ENCODE results near the gene RNF7.
"Not testable (repeated sequence)": the region's sequence is repeated elsewhere in the genome, so short reads cannot be mapped to it uniquely, and the experiment has no call there.

The RNF7 gene

GRCh38 chr3:141735176-141735575, 2.9 kb upstream of the RNF7 start:
- DNase-seq (ENCODE audit: low read depth, low spot score): no peak

GRCh38 chr3:141735770-141736465, 2.2 kb upstream of the RNF7 start:
- no peak for DNase-seq (ENCODE audit: low read depth, low spot score)

GRCh38 chr3:141737093-141737492, 1.0 kb upstream of the RNF7 start:
- DNase-seq (ENCODE audit: low read depth, low spot score): no peak

GRCh38 chr3:141737678-141738021, 448 bp upstream of the RNF7 start:
- no peak for DNase-seq (ENCODE audit: low read depth, low spot score)

- DNase-seq (ENCODE audit: low read depth, low spot score): no peak
These were observed 829 bp downstream of the RNF7 start for GRCh38 chr3:141738891-141739363.

- no peak for DNase-seq (ENCODE audit: low read depth, low spot score)
These were observed 1.6 kb downstream of the RNF7 start for GRCh38 chr3:141739731-141740130.

GRCh38 chr3:141740349-141740748, 2.3 kb downstream of the RNF7 start:
- no peak for DNase-seq (ENCODE audit: low read depth, low spot score)

- no peak for DNase-seq (ENCODE audit: low read depth, low spot score)
These were observed 5.2 kb downstream of the RNF7 start for GRCh38 chr3:141743305-141743704.

GRCh38 chr3:141746962-141747361, 8.9 kb downstream of the RNF7 start:
- no peak for DNase-seq (ENCODE audit: low read depth, low spot score)

- DNase-seq (ENCODE audit: low read depth, low spot score): no peak
These were observed 15.3 kb downstream of the RNF7 start for GRCh38 chr3:141753399-141753798.

- DNase-seq (ENCODE audit: low read depth, low spot score): no peak
These were observed 15.9 kb downstream of the RNF7 start for GRCh38 chr3:141754032-141754431.

- not testable (repeated sequence) for DNase-seq (ENCODE audit: low read depth, low spot score)
These were observed 24.5 kb downstream of the RNF7 start for GRCh38 chr3:141762552-141762951.

- DNase-seq (ENCODE audit: low read depth, low spot score): no peak
These were observed 25.1 kb downstream of the RNF7 start, which contains the start of gene GRK7 for GRCh38 chr3:141763088-141763750. Gene GRK7 (plus strand): TSS chr3:141763408. CDS start chr3:141778285, 14,877 bp downstream.

- no peak for DNase-seq (ENCODE audit: low read depth, low spot score)
These were observed 25.9 kb downstream of the RNF7 start for GRCh38 chr3:141764045-141764444.

- no peak for DNase-seq (ENCODE audit: low read depth, low spot score)
These were observed 26.4 kb downstream of the RNF7 start for GRCh38 chr3:141764465-141764864.

GRCh38 chr3:141764986-141765385, 26.9 kb downstream of the RNF7 start:
- DNase-seq (ENCODE audit: low read depth, low spot score): no peak

- no peak for DNase-seq (ENCODE audit: low read depth, low spot score)
These were observed 29.0 kb downstream of the RNF7 start for GRCh38 chr3:141767066-141767465.

- DNase-seq (ENCODE audit: low read depth, low spot score): no peak
These were observed 31.3 kb downstream of the RNF7 start for GRCh38 chr3:141769221-141769894.

GRCh38 chr3:141773676-141774075, 35.6 kb downstream of the RNF7 start:
- DNase-seq (ENCODE audit: low read depth, low spot score): no peak

- no peak for DNase-seq (ENCODE audit: low read depth, low spot score)
These were observed 38.3 kb downstream of the RNF7 start for GRCh38 chr3:141776376-141776775.

GRCh38 chr3:141776885-141777284, 38.8 kb downstream of the RNF7 start:
- DNase-seq (ENCODE audit: low read depth, low spot score): no peak

GRCh38 chr3:141777957-141778813, 40.1 kb downstream of the RNF7 start:
- DNase-seq (ENCODE audit: low read depth, low spot score): no peak

All from activated naive CD8-positive, alpha-beta T cell treated with anti-CD3 and anti-CD28 coated beads, Interleukin-2, amount 50 U/mL, for 16 hours (primary cell).